GM12873 (cell line): Measurements from ENCODE around the gene FBH1.

ENCODE experiments used
- CTCF ChIP-seq: IDR thresholded peaks from 2 replicates; pipeline ENCODE4 v1.5.1; 2012; ENCODE audit warnings: low read depth, mild to moderate bottlenecking, moderate library complexity, low read length, control low read depth; ENCODE audit not compliant: insufficient read depth; ENCODE audit errors: missing control alignments

The FBH1 gene

GRCh38 chr10:5940807-5941218 is 50.8 kb downstream of the FBH1 start:
- no peak for TF ChIP-seq CTCF

- TF ChIP-seq CTCF = no peak
Observed at GRCh38 chr10:5941579-5941978, 51.5 kb downstream of the FBH1 start.

GRCh38 chr10:5942001-5942400 is 52.0 kb downstream of the FBH1 start:
- TF ChIP-seq CTCF = no peak

GRCh38 chr10:5942474-5942873 is 52.4 kb downstream of the FBH1 start:
- no peak for TF ChIP-seq CTCF

- TF ChIP-seq CTCF = no peak
Observed at GRCh38 chr10:5943536-5943935, 53.5 kb downstream of the FBH1 start.

- TF ChIP-seq CTCF = no peak
Observed at GRCh38 chr10:5944389-5945189, 54.5 kb downstream of the FBH1 start.

- no peak for TF ChIP-seq CTCF
Observed at GRCh38 chr10:5945190-5945509, 55.1 kb downstream of the FBH1 start.
